CD14-positive monocyte (primary cell): ENCODE data around the gene KHDRBS1. TPM values are rescaled to one million over a fixed set of nuclear protein-coding genes. Genes with fewer than 3 reads are reported as not detected.
A peak's percentile ranks its signal among the peaks of the same experiment; 100 is the strongest.

Source experiments
- DNase-seq, 3 donors: peaks; one replicate each; pipeline ENCODE4 v3.0.0-alpha.2; 2011 to 2022
- H2AFZ ChIP-seq: 2 replicates; pipeline ENCODE4 v1.6.0; 2012; ENCODE audit warnings: mild to moderate bottlenecking, low read depth, low read length, inconsistent platforms; ENCODE audit not compliant: insufficient read depth, poor library complexity, severe bottlenecking
- H3K27ac ChIP-seq, 2 donors: 1 replicate in 1 of 2; 2 replicates in 1 of 2; pipeline ENCODE4 v1.5.1; 2012 to 2013; ENCODE audit warnings: low read length in 2 of 2, control low read depth in 1 of 2, inconsistent platforms in 1 of 2, low read depth in 1 of 2, mild to moderate bottlenecking in 1 of 2
- H3K27me3 ChIP-seq, 2 donors: one replicate each; pipeline versions ENCODE4 v1.6.0 to v1.6.1; 2011 to 2013; ENCODE audit warnings: low read length in 2 of 2; ENCODE audit not compliant: control insufficient read depth in 2 of 2, insufficient read depth in 2 of 2
- H3K36me3 ChIP-seq, 2 donors: replicated peaks in 1 of 2; 1 replicate in 1 of 2; 2 replicates in 1 of 2; pipeline versions ENCODE4 v1.5.1 to v1.6.1; 2012 to 2013; ENCODE audit warnings: low read length in 2 of 2, control low read depth in 1 of 2, inconsistent platforms in 1 of 2, mild to moderate bottlenecking in 1 of 2; ENCODE audit not compliant: insufficient read depth in 2 of 2, control insufficient read depth in 1 of 2
- H3K4me1 ChIP-seq, 2 donors: 1 replicate in 1 of 2; 2 replicates in 1 of 2; pipeline versions ENCODE4 v1.5.1 to v1.6.1; 2012 to 2013; ENCODE audit warnings: low read length in 2 of 2, control low read depth in 1 of 2, inconsistent platforms in 1 of 2, mild to moderate bottlenecking in 1 of 2, moderate library complexity in 1 of 2; ENCODE audit not compliant: insufficient read depth in 2 of 2, control insufficient read depth in 1 of 2
- H3K4me2 ChIP-seq: replicated peaks from 2 replicates; pipeline ENCODE3; 2012; ENCODE audit warnings: low read length, moderate library complexity, mild to moderate bottlenecking; ENCODE audit not compliant: poor library complexity, severe bottlenecking; ENCODE audit errors: extremely low read depth
- H3K4me3 ChIP-seq, 3 experiments: fragments of 200-600 bp in 1 of 3; sonication (generic) in 1 of 3; replicated peaks in 1 of 3; 1 replicate in 2 of 3; 2 replicates in 1 of 3; pipeline ENCODE4 v1.5.1; 2011 to 2013; ENCODE audit warnings: low read length in 3 of 3, mild to moderate bottlenecking in 3 of 3, control low read depth in 2 of 3, low read depth in 2 of 3, inconsistent platforms in 1 of 3, moderate library complexity in 1 of 3
- H3K79me2 ChIP-seq: 2 replicates; pipeline ENCODE4 v1.6.0; 2012; ENCODE audit warnings: mild to moderate bottlenecking, control low read depth, inconsistent platforms, low read length, moderate library complexity; ENCODE audit not compliant: insufficient read depth
- H3K9ac ChIP-seq: 2 replicates; pipeline ENCODE4 v1.6.0; 2017; ENCODE audit warnings: low read length, mild to moderate bottlenecking; ENCODE audit not compliant: insufficient read depth, poor library complexity, severe bottlenecking
- H3K9me3 ChIP-seq, 2 donors: replicated peaks in 1 of 2; 1 replicate in 1 of 2; 2 replicates in 1 of 2; pipeline versions ENCODE4 v1.5.1 to v1.6.1; 2012 to 2013; ENCODE audit warnings: low read length in 2 of 2, control low read depth in 1 of 2; ENCODE audit not compliant: control insufficient read depth in 1 of 2, insufficient read depth in 1 of 2
- H4K20me1 ChIP-seq: 2 replicates; pipeline ENCODE4 v1.6.0; 2012; ENCODE audit warnings: mild to moderate bottlenecking, low read length, control low read depth, moderate library complexity; ENCODE audit not compliant: insufficient read depth
- H3K27ac Mint-ChIP-seq, 7 donors: one replicate each; pipeline ENCODE4 v1.8.0; 2020; ENCODE audit warnings: mild to moderate bottlenecking in 7 of 7, mixed read lengths in 7 of 7, moderate library complexity in 6 of 7, inconsistent platforms in 2 of 7
- H3K27me3 Mint-ChIP-seq, 3 donors: one replicate each; pipeline ENCODE4 v1.8.0; 2021 to 2022; ENCODE audit warnings: low read depth in 3 of 3, mild to moderate bottlenecking in 3 of 3, mixed read lengths in 3 of 3, moderate library complexity in 3 of 3, inconsistent platforms in 1 of 3
- H3K36me3 Mint-ChIP-seq, 2 donors: one replicate each; pipeline ENCODE4 v1.8.0; 2020; ENCODE audit warnings: mixed read lengths in 2 of 2, inconsistent platforms in 1 of 2, mild to moderate bottlenecking in 1 of 2
- H3K4me1 Mint-ChIP-seq: one replicate; pipeline ENCODE4 v1.8.0; 2020; ENCODE audit warnings: mild to moderate bottlenecking, mixed read lengths
- H3K4me3 Mint-ChIP-seq, 2 donors: one replicate each; pipeline ENCODE4 v1.8.0; 2020; ENCODE audit warnings: mild to moderate bottlenecking in 2 of 2, mixed read lengths in 2 of 2, moderate library complexity in 1 of 2
- H3K9me3 Mint-ChIP-seq, 7 donors: one replicate each; pipeline ENCODE4 v1.8.0; 2020 to 2022; ENCODE audit warnings: mixed read lengths in 7 of 7, mild to moderate bottlenecking in 6 of 7, moderate library complexity in 6 of 7, inconsistent platforms in 2 of 7
- CTCF ChIP-seq: fragments of 200-600 bp; IDR thresholded peaks from one replicate; pipeline ENCODE4 v1.8.0; 2022; ENCODE audit warnings: antibody characterized with exemption, mild to moderate bottlenecking
- WGBS: methylation state at CpG from one replicate; pipeline ENCODE4 v1.1.5; 2013; ENCODE audit warnings: missing lambda C conversion rate; ENCODE audit not compliant: insufficient coverage; 5-methylcytosine and 5-hydroxymethylcytosine counted together
- intact Hi-C, 2 donors: fragments of 100-400 bp; cut with micrococcal nuclease; formaldehyde crosslinking; loops; one replicate each; pipeline versions ENCODE4 v1.15.0 to v1.15.1; 2023
- polyA plus RNA-seq, 3 donors: library from polyadenylated mRNA; depleted of rRNA in 1 of 3; unstranded in 2 of 3; stranded (reverse) in 1 of 3; fragments of 300-500 nt in 2 of 3; fragments of >200 nt in 1 of 3; fragmentation: Illumina TruSeq in 2 of 3; gene quantifications; 1 replicate in 2 of 3; 2 replicates in 1 of 3; pipeline ENCODE4 v1.2.3, GENCODE V29; 2012 to 2021

Gene KHDRBS1
- polyA plus RNA-seq, 3 donors = 40.7 to 65.6 (median 51.6) TPM

GRCh38 chr1:32074841-32075240 lies 61.2 kb downstream of the KHDRBS1 start:
- intact Hi-C loops = loop anchor here in 1 of 2 donors (5.0 kb wide), 1 partner anchor 32 kb away; the partner anchor contains the start of gene KPNA6
- Mint-ChIP-seq H3K4me3 (no peak overlapping the region), H3K4me1 (peaks cover 39% of the 10 kb centered on the region), H3K36me3 (peaks cover 38 to 44% of the 10 kb centered on the region in 2 donors), H3K27ac (peak overlapping the region in 2 of 7 donors; percentile 2 to 64), H3K9me3 (peaks cover 0 to 1% (median 0%) of the 10 kb centered on the region in 7 donors), H3K27me3 (peaks cover 2 to 6% (median 5%) of the 10 kb centered on the region in 3 donors)
- no peaks in the 10 kb centered on the region for H3K27me3 ChIP-seq
- peaks cover 25% of the 10 kb centered on the region for H3K79me2 ChIP-seq
- H3K36me3 ChIP-seq = peaks cover 24 to 45% of the 10 kb centered on the region in 2 donors
- WGBS = 100% methylated on average over 3 of the region's 9 CpGs
- DNase-seq = no peak
- H2AFZ ChIP-seq = no peak overlapping the region
- TF ChIP-seq CTCF = no peak
- no peak overlapping the region for H3K4me3 ChIP-seq
- peaks cover 26 to 39% of the 10 kb centered on the region in 2 donors for H3K4me1 ChIP-seq
- H3K9me3 ChIP-seq = no peaks in the 10 kb centered on the region
- H3K9ac ChIP-seq = no peak overlapping the region
- H3K4me2 ChIP-seq = no peak overlapping the region
- peaks cover 17% of the 10 kb centered on the region for H4K20me1 ChIP-seq
- H3K27ac ChIP-seq = no peak overlapping the region

GRCh38 chr1:32077451-32077850 lies 63.8 kb downstream of the KHDRBS1 start:
- 100% methylated on average over 1 of the region's 3 CpGs for WGBS
- peaks cover 32 to 59% of the 10 kb centered on the region in 2 donors for H3K36me3 ChIP-seq
- no peak for TF ChIP-seq CTCF
- Mint-ChIP-seq H3K9me3 (no peaks in the 10 kb centered on the region), H3K4me3 (no peak overlapping the region), H3K27ac (peak overlapping the region in 1 of 7 donors; percentile 65), H3K36me3 (peaks cover 49 to 56% of the 10 kb centered on the region in 2 donors), H3K4me1 (peaks cover 35% of the 10 kb centered on the region), H3K27me3 (no peaks in the 10 kb centered on the region)
- H3K4me2 ChIP-seq = no peak overlapping the region
- no peak for DNase-seq
- peaks cover 17% of the 10 kb centered on the region for H4K20me1 ChIP-seq
- intact Hi-C loops = no loop called here
- H3K9ac ChIP-seq = no peak overlapping the region
- H3K27me3 ChIP-seq = no peaks in the 10 kb centered on the region
- H3K27ac ChIP-seq = no peak overlapping the region
- H2AFZ ChIP-seq = no peak overlapping the region
- H3K9me3 ChIP-seq = no peaks in the 10 kb centered on the region
- peaks cover 24 to 34% of the 10 kb centered on the region in 2 donors for H3K4me1 ChIP-seq
- H3K4me3 ChIP-seq = no peak overlapping the region
- H3K79me2 ChIP-seq = peaks cover 25% of the 10 kb centered on the region
